NCI-H2196 treated with DMSO at 0.1 percent for 48 hours (cell line): ENCODE results near the gene SYVN1.

Experiments used
- DNase-seq: peaks from one replicate; lab custom pipeline; 2025; ENCODE audit not compliant: unreplicated experiment; lab: John Stamatoyannopoulos, UW

Gene SYVN1

GRCh38 chr11:65089621-65090020 lies 44.7 kb downstream of the SYVN1 start:
- DNase-seq, result no peak

DNA sequence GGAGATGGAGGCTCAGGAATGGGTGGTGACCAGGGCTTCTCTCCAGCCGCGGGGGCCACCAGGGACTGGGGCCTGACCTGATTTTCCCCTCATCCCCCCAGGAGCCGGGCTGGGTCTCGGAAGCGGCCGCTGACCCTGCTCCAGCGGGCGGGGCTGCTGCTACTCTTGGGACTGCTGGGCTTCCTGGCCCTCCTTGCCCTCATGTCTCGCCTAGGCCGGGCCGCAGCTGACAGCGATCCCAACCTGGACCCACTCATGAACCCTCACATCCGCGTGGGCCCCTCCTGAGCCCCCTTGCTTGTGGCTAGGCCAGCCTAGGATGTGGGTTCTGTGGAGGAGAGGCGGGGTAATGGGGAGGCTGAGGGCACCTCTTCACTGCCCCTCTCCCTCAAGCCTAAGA lies 46.5 kb downstream of the SYVN1 start:
- DNase-seq, result no peak

DNA sequence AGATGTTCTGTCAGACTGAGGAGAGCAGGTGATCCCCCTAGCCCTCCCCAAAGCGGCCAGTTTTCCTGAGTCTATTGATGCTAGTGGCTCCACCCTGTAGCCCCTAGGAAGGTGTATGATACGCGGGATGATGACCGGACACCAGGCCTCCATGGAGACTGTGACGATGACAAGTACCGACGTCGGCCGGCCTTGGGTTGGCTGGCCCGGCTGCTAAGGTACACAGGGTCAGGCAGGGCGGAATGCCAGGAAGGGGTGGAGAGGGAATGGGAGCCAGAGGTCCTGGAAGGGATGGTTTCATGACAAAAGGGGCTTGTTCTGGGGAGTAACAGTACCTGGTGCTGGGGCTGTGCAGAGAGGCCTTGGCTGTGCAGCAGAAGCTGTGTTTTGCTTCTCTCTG lies 47.1 kb downstream of the SYVN1 start:
- no peak for DNase-seq

GRCh38 chr11:65086809-65087208 lies 47.5 kb downstream of the SYVN1 start:
- no peak for DNase-seq

GRCh38 chr11:65085446-65085845 lies 48.9 kb downstream of the SYVN1 start:
- no peak for DNase-seq

DNA sequence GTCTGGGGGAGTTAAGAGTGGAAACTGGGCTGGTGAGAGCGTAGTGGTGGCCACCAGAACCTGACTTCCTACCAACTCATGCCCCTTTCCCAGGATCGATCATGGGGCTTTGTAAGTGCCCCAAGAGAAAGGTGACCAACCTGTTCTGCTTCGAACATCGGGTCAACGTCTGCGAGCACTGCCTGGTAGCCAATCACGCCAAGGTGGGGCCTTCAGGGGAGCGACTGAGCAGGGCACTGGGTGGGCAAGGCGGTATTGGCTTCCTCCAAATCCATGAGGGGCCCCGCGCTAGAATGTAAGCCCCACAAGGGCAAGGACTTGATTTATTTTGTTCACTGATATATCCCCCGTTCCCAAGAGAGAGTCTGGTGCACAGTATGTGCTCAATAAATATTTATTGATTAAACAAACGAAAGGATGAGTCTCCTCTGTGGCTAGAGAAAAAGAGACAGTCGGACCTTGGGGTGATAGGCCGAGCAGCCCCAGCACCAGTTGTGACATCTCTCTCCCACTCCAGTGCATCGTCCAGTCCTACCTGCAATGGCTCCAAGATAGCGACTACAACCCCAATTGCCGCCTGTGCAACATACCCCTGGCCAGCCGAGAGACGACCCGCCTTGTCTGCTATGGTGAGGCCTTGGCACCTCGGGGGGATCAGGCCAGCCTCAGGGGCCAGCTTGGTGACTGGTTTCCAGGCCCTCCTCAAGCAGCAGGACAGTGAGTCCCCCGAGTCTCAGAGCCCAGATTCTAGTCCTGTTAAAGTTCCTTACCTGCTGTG lies 49.5 kb downstream of the SYVN1 start:
- DNase-seq, result no peak

GRCh38 chr11:65083834-65084597 lies 50.3 kb downstream of the SYVN1 start, which contains the start of the genes CDCA5 and ZFPL1:
Gene CDCA5 (minus strand): TSS chr11:65084040. CDS start chr11:65083978, 62 bp downstream.
Gene ZFPL1 (plus strand): TSS chr11:65084222. CDS start chr11:65084699, 477 bp downstream.
- DNase-seq, result peak; percentile 93

- DNase-seq, result no peak
Measured at GRCh38 chr11:65083134-65083833, 51.0 kb downstream of the SYVN1 start.

- no peak for DNase-seq
Measured at GRCh38 chr11:65078786-65079342, 55.5 kb downstream of the SYVN1 start.

- DNase-seq, result no peak
Measured at GRCh38 chr11:65078151-65078550, 56.2 kb downstream of the SYVN1 start.

GRCh38 chr11:65077451-65077850 lies 56.9 kb downstream of the SYVN1 start:
- no peak for DNase-seq
